Cardiac muscle cell (in vitro differentiated cells and primary cell): ENCODE measurements around the gene TEKT5. TPM values are rescaled to one million over a fixed set of nuclear protein-coding genes. Genes with fewer than 3 reads are reported as not detected.

Experiments used
- DNase-seq, 2 donors: peaks; one replicate each; pipeline versions ENCODE4 v3.0.0 to v3.0.0-alpha.2; 2010 to 2017; ENCODE audit warnings: low read depth in 1 of 2, low spot score in 1 of 2
- H3K27ac ChIP-seq: fragments of 200-600 bp; sonication (generic); 2 replicates; pipeline ENCODE4 v1.5.1; 2016
- H3K27me3 ChIP-seq: fragments of 200-600 bp; sonication (generic); 2 replicates; pipeline ENCODE4 v1.6.0; 2016; ENCODE audit warnings: control low read depth
- H3K36me3 ChIP-seq: fragments of 200-600 bp; sonication (generic); 2 replicates; pipeline ENCODE4 v1.5.1; 2016; ENCODE audit warnings: control low read depth
- H3K4me1 ChIP-seq: fragments of 200-600 bp; sonication (generic); 2 replicates; pipeline ENCODE4 v1.8.1; 2017; ENCODE audit warnings: low read depth, mild to moderate bottlenecking, mixed run types
- H3K4me3 ChIP-seq: fragments of 200-600 bp; sonication (generic); 2 replicates; pipeline ENCODE4 v1.5.1; 2016; ENCODE audit warnings: mild to moderate bottlenecking
- H3K9me3 ChIP-seq: fragments of 200-600 bp; sonication (generic); 2 replicates; pipeline ENCODE4 v1.5.1; 2017; ENCODE audit warnings: low read depth, mild to moderate bottlenecking, control low read depth
- CTCF ChIP-seq: IDR thresholded peaks from 2 replicates; pipeline ENCODE4 v1.5.1; 2012; ENCODE audit warnings: low read depth, mild to moderate bottlenecking, low read length
- polyA plus RNA-seq: library from polyadenylated mRNA; unstranded; fragments of >200 nt; fragmentation: Nextera tagmentation; extraction: Ambion mirVana; gene quantifications from 2 replicates; pipeline ENCODE4 v1.2.1, GENCODE V29; 2016
- total RNA-seq: library from RNA; depleted of rRNA; stranded (reverse); fragments of >200 nt; gene quantifications from 2 replicates; pipeline ENCODE4 v1.2.3, GENCODE V29; 2016

The TEKT5 gene
- total and polyA plus RNA-seq, 2 experiments from 2014 or later: 0.48 TPM

- Histone ChIP-seq H3K27me3 (no peaks in the 10 kb centered on the region), H3K4me3 (no peak overlapping the region), H3K27ac (no peak overlapping the region), H3K36me3 (no peaks in the 10 kb centered on the region), H3K9me3 (no peaks in the 10 kb centered on the region), H3K4me1 (peaks cover 5% of the 10 kb centered on the region)
- TF ChIP-seq CTCF: peak; percentile 3
- peak in 1 of 2 donors; percentile 43 for DNase-seq
Observed at GRCh38 chr16:10729104-10730048, 34.6 kb upstream of the TEKT5 start.

- no peak overlapping the region for H3K4me3 ChIP-seq
- H3K27me3 ChIP-seq: no peaks in the 10 kb centered on the region
- no peaks in the 10 kb centered on the region for H3K36me3 ChIP-seq
- H3K27ac ChIP-seq: no peak overlapping the region
- TF ChIP-seq CTCF: no peak
- H3K4me1 ChIP-seq: peaks cover 5% of the 10 kb centered on the region
- no peak for DNase-seq
- H3K9me3 ChIP-seq: no peaks in the 10 kb centered on the region
Observed at GRCh38 chr16:10728003-10728887, 33.5 kb upstream of the TEKT5 start.

GRCh38 chr16:10708969-10709368, 14.2 kb upstream of the TEKT5 start:
- Histone ChIP-seq H3K36me3 (no peaks in the 10 kb centered on the region), H3K4me3 (no peak overlapping the region), H3K27ac (no peak overlapping the region), H3K9me3 (peaks cover 5% of the 10 kb centered on the region), H3K4me1 (no peaks in the 10 kb centered on the region), H3K27me3 (no peaks in the 10 kb centered on the region)
- TF ChIP-seq CTCF: no peak
- no peak for DNase-seq

- DNase-seq: no peak
- H3K36me3 ChIP-seq: no peaks in the 10 kb centered on the region
- H3K4me1 ChIP-seq: no peaks in the 10 kb centered on the region
- TF ChIP-seq CTCF: no peak
- H3K9me3 ChIP-seq: no peaks in the 10 kb centered on the region
- H3K4me3 ChIP-seq: no peak overlapping the region
- no peaks in the 10 kb centered on the region for H3K27me3 ChIP-seq
- H3K27ac ChIP-seq: no peak overlapping the region
Observed at GRCh38 chr16:10699756-10700155, 5.0 kb upstream of the TEKT5 start.

- Histone ChIP-seq H3K9me3 (no peaks in the 10 kb centered on the region), H3K27ac (no peak overlapping the region), H3K4me1 (no peaks in the 10 kb centered on the region), H3K27me3 (no peaks in the 10 kb centered on the region), H3K4me3 (no peak overlapping the region), H3K36me3 (no peaks in the 10 kb centered on the region)
- no peak for TF ChIP-seq CTCF
- DNase-seq: no peak
Observed at GRCh38 chr16:10694306-10694705, 424 bp downstream of the TEKT5 start.
